T-helper 2 cell treated with Interferon-gamma antibody and Interleukin-4, amounts not matched to agents 5 μg/mL and 100 μg/mL, for 36 hours (primary cell): ENCODE data around the gene SOS2.
"Not testable (repeated sequence)": the region's sequence is repeated elsewhere in the genome, so short reads cannot be mapped to it uniquely, and the experiment has no call there.

Experiments
- DNase-seq: peaks from one replicate; pipeline ENCODE4 v3.0.0; 2021; ENCODE audit warnings: low spot score
- H3K27ac Mint-ChIP-seq: one replicate; pipeline ENCODE4 v1.8.0; 2021; ENCODE audit warnings: mild to moderate bottlenecking, mixed read lengths
- H3K27me3 Mint-ChIP-seq: one replicate; pipeline ENCODE4 v1.8.0; 2021; ENCODE audit warnings: low read depth, mixed read lengths
- H3K36me3 Mint-ChIP-seq: one replicate; pipeline ENCODE4 v1.8.0; 2021; ENCODE audit warnings: low read depth, mixed read lengths
- H3K4me1 Mint-ChIP-seq: one replicate; pipeline ENCODE4 v1.8.0; 2021; ENCODE audit warnings: low read depth, mixed read lengths
- H3K4me3 Mint-ChIP-seq: one replicate; pipeline ENCODE4 v1.8.0; 2022; ENCODE audit warnings: mild to moderate bottlenecking, moderate library complexity, mixed read lengths
- H3K9me3 Mint-ChIP-seq: one replicate; pipeline ENCODE4 v1.8.0; 2021; ENCODE audit warnings: mixed read lengths

Gene SOS2

GRCh38 chr14:50212726-50213125 is 18.7 kb downstream of the SOS2 start:
- no peaks in the 10 kb centered on the region for H3K27me3 Mint-ChIP-seq
- no peaks in the 10 kb centered on the region for H3K9me3 Mint-ChIP-seq
- peaks cover 9% of the 10 kb centered on the region for H3K4me1 Mint-ChIP-seq
- H3K36me3 Mint-ChIP-seq = no peaks in the 10 kb centered on the region
- no peak overlapping the region for H3K4me3 Mint-ChIP-seq
- no peak overlapping the region for H3K27ac Mint-ChIP-seq
- no peak for DNase-seq

DNA sequence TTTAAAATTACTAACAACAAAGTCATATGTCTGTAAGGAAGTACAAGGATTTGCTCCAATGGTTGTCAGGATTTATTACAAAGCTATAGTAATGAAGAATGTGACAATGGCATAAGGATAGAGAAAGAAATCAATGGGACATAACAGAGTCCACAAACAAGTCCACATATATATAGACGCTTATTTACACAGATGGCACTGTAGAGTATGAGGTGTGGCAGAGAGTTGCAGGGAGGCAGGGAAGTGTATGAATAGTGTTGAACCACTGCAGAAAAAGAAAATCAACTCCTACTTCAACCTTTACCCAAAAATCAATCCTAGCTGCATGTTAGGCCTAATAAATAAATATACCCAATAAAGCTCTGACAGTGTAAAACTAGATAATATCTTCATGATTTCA is 21.3 kb downstream of the SOS2 start:
- Mint-ChIP-seq H3K36me3 (peaks cover 2% of the 10 kb centered on the region), H3K27ac (no peak overlapping the region), H3K4me1 (peaks cover 12% of the 10 kb centered on the region), H3K4me3 (no peak overlapping the region), H3K27me3 (no peaks in the 10 kb centered on the region), H3K9me3 (no peaks in the 10 kb centered on the region)
- no peak for DNase-seq

DNA sequence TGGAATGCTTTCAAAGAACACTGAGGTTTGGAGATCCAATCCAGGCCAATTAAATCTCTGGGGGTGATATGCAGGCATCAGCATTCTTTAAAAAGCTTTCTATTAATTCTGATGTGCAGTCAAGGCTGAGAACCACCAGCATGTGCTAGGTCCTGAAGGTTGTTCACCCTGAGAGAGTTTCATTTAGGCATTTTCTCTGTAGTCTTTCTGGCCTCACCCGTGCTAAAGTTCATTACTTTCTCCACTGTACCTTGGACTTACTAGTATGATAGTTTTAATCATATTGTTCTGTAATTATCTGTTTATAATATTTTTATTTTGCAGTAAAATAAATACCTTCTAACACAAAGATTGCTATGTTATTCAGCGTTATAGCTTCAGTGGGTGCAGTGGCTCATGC is 32.9 kb downstream of the SOS2 start:
- Mint-ChIP-seq H3K36me3 (peaks cover 9% of the 10 kb centered on the region), H3K4me3 (no peak overlapping the region), H3K9me3 (no peaks in the 10 kb centered on the region), H3K27me3 (no peaks in the 10 kb centered on the region), H3K4me1 (no peaks in the 10 kb centered on the region), H3K27ac (no peak overlapping the region)
- no peak for DNase-seq

- no peak overlapping the region for H3K4me3 Mint-ChIP-seq
- no peak overlapping the region for H3K27ac Mint-ChIP-seq
- H3K4me1 Mint-ChIP-seq = peaks cover 5% of the 10 kb centered on the region
- H3K9me3 Mint-ChIP-seq = no peaks in the 10 kb centered on the region
- H3K36me3 Mint-ChIP-seq = peaks cover 6% of the 10 kb centered on the region
- DNase-seq = no peak
- H3K27me3 Mint-ChIP-seq = no peaks in the 10 kb centered on the region
Measured at GRCh38 chr14:50191499-50191898, 39.9 kb downstream of the SOS2 start.

DNA sequence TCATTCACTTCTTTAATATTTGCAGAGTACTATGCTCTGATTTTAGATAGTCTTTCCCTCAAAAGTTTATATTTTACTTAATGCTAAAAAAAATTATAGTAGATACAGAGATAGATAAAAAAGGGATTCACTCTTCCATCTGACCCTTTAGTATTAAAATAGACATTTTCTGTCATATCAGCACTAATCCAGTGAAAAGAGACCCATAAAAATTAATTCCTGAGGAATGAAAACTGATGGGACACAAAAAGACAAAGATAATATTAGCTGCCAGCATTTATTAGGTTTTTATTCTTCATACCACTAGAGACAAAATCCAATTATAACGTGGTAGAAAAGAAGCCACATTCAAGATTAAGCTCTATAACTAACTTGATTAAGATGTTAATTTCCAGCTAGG is 45.3 kb downstream of the SOS2 start:
- H3K36me3 Mint-ChIP-seq = peaks cover 13% of the 10 kb centered on the region
- H3K27me3 Mint-ChIP-seq = no peaks in the 10 kb centered on the region
- no peak for DNase-seq
- H3K4me3 Mint-ChIP-seq = no peak overlapping the region
- H3K9me3 Mint-ChIP-seq = no peaks in the 10 kb centered on the region
- H3K27ac Mint-ChIP-seq = no peak overlapping the region
- peaks cover 5% of the 10 kb centered on the region for H3K4me1 Mint-ChIP-seq

DNA sequence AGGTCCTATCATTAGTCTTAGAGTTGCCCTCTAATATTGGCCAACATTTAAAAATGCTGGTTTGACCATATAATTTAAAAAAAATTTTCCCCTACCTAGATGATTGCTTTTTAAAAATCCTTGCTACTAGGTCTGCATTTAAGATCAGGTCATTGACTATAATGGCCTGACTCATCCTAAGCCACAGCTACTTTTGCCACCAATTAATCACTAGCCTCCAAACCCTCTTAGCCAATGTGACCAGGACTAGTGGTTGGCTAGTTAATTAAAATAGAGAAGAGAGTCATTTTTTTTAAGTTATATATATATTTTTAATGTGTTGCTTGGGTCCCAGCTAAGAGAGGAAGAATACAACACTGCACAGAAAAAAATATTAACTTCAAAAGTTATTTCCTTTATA is 57.5 kb downstream of the SOS2 start:
- Mint-ChIP-seq H3K9me3 (no peaks in the 10 kb centered on the region), H3K27ac (no peak overlapping the region), H3K4me3 (no peak overlapping the region), H3K36me3 (peaks cover 14% of the 10 kb centered on the region), H3K27me3 (no peaks in the 10 kb centered on the region), H3K4me1 (peaks cover 2% of the 10 kb centered on the region)
- DNase-seq = no peak

DNA sequence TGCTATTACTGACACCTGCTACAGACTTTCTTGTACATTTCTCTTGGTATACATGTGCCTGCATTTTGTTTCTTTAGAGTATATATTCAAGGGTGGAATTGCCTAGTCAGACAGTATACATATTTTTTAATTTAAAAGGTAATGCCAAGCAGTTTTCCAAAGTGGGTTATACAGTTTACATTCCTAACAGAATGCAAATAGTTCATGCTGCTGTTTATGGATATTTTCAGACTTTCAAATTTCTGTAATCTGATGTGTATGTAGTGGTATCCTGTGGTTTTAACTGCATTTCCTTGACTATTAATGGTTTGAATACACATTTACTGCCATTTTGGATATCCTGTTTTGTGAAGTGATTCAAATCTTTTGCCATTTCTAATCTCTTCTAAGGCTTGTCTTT is 59.5 kb downstream of the SOS2 start:
- H3K27ac Mint-ChIP-seq = no peak overlapping the region
- H3K9me3 Mint-ChIP-seq = no peaks in the 10 kb centered on the region
- H3K4me1 Mint-ChIP-seq = peaks cover 2% of the 10 kb centered on the region
- no peak overlapping the region for H3K4me3 Mint-ChIP-seq
- no peaks in the 10 kb centered on the region for H3K27me3 Mint-ChIP-seq
- H3K36me3 Mint-ChIP-seq = peaks cover 4% of the 10 kb centered on the region
- no peak for DNase-seq

DNA sequence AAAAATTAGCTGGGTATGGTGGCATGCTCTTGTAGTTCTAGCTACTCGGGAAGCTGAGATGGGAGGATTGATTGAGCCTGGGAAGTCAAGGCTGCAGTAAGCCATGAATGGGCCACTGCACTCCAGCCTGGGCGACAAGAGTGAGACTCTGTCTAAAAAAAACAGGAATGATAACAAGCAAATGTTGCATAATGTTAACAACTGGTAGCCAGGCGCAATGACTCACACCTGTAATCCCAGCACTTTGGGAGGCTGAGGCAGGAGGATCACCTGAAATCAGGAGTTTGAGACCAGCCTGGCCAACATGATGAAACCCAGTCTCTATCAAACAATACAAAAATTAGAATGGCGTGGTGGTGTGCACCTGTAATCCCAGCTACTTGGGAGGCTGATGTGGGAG is 64.0 kb downstream of the SOS2 start:
- H3K36me3 Mint-ChIP-seq, H3K27me3 Mint-ChIP-seq, H3K4me3 Mint-ChIP-seq, H3K27ac Mint-ChIP-seq, H3K9me3 Mint-ChIP-seq, DNase-seq, H3K4me1 Mint-ChIP-seq: not testable (repeated sequence)

DNA sequence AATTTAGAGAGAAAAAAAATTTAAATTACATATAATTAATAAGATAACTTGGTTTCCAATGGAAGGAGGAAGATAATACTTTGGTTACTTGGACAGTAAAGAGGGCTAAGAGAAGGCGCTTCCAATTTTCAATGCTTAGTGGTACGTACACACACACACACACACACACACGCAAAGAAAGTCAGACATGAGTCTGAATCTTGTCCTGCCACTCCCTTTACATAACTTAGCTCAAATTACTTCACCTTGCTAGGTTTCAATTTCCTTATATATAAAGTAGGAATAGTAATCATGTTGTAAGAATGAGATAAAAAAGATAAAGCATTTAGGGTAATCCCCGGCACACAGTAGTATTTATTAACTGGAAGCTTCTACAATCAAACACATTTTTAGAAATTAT is 75.3 kb downstream of the SOS2 start:
- no peak overlapping the region for H3K4me3 Mint-ChIP-seq

DNA sequence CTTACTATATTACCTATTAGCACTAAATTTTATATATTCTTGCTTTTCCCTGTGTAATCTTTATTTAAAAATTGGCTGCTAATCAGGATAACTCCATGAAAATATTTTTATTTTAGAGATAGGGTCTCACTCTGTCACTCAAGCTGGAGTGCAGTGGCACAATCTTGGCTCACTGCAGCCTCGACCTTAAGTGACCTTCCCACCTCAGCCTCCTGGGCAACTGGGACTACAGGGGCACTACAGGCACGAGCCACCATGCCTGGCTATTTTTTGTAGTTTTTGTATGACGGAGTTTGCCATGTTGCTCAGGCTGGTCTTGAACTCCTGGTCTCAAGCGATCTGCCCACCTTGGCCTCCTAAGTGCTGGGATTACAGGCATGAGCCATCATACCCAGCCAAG is 82.6 kb downstream of the SOS2 start:
- Mint-ChIP-seq H3K27ac (no peak overlapping the region), H3K36me3 (peaks cover 31% of the 10 kb centered on the region), H3K27me3 (no peaks in the 10 kb centered on the region), H3K4me1 (no peaks in the 10 kb centered on the region), H3K4me3 (no peak overlapping the region), H3K9me3 (no peaks in the 10 kb centered on the region)
- DNase-seq = no peak

More for the DNA sequence above, 75.3 kb downstream of the SOS2 start:
- Mint-ChIP-seq H3K9me3 (no peaks in the 10 kb centered on the region), H3K27me3 (no peaks in the 10 kb centered on the region), H3K36me3 (peaks cover 5% of the 10 kb centered on the region), H3K4me1 (no peaks in the 10 kb centered on the region), H3K27ac (no peak overlapping the region)
- no peak for DNase-seq

DNA sequence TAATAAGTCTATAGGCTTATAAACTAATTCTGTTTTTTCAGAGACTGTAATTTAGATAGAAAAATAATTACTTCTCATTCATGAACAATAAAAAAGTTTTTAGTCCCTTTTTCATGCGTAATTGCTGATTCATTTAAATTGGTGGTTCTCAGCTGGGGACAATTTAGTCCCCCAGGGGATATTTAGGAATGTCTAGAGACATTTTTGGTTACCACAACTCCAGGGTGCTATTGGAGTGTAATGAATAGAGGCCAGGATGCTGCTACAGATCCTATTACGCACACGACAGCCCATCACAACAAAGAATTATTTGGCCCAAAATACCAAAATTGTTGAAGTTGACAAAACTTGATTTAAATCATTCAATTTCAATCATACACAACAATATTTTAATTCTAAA is 92.2 kb downstream of the SOS2 start:
- H3K4me3 Mint-ChIP-seq = no peak overlapping the region
- H3K27ac Mint-ChIP-seq = no peak overlapping the region
- DNase-seq = no peak
- H3K36me3 Mint-ChIP-seq = no peaks in the 10 kb centered on the region
- H3K27me3 Mint-ChIP-seq = no peaks in the 10 kb centered on the region
- no peaks in the 10 kb centered on the region for H3K4me1 Mint-ChIP-seq
- no peaks in the 10 kb centered on the region for H3K9me3 Mint-ChIP-seq

GRCh38 chr14:50127802-50128201 is 103.6 kb downstream of the SOS2 start:
- H3K36me3 Mint-ChIP-seq = peaks cover 26% of the 10 kb centered on the region
- no peak for DNase-seq
- H3K9me3 Mint-ChIP-seq = no peaks in the 10 kb centered on the region
- no peak overlapping the region for H3K4me3 Mint-ChIP-seq
- no peak overlapping the region for H3K27ac Mint-ChIP-seq
- no peaks in the 10 kb centered on the region for H3K27me3 Mint-ChIP-seq
- peaks cover 4% of the 10 kb centered on the region for H3K4me1 Mint-ChIP-seq

DNA sequence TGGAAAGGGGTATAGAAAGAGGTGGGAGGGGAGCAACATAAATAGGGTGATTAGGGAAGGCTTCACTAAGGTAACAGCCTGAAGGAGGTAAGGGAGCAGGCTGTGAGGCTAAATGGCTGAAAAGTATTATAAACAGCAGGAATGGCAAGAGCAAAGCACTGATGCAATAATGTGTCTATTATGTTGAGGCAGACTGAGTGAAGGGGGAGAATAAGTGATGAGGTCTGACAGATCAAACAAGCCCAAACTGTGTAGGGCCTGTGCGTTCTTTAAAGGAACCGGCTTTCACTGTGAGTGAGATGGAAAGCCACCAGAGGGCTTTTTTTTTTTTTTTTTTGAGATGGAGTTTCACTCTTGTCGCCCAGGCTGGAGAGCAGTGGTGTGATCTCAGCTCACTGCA is 108.3 kb downstream of the SOS2 start:
- Mint-ChIP-seq H3K27me3 (no peaks in the 10 kb centered on the region), H3K27ac (no peak overlapping the region), H3K4me1 (peaks cover 2% of the 10 kb centered on the region), H3K4me3 (no peak overlapping the region), H3K9me3 (no peaks in the 10 kb centered on the region), H3K36me3 (peaks cover 11% of the 10 kb centered on the region)
- DNase-seq = no peak

GRCh38 chr14:50122291-50122690 is 109.1 kb downstream of the SOS2 start:
- Mint-ChIP-seq H3K27me3 (no peaks in the 10 kb centered on the region), H3K4me1 (peaks cover 2% of the 10 kb centered on the region), H3K9me3 (no peaks in the 10 kb centered on the region), H3K4me3 (no peak overlapping the region), H3K36me3 (peaks cover 14% of the 10 kb centered on the region), H3K27ac (no peak overlapping the region)
- no peak for DNase-seq

- DNase-seq = no peak
- H3K27me3 Mint-ChIP-seq = no peaks in the 10 kb centered on the region
- H3K9me3 Mint-ChIP-seq = no peaks in the 10 kb centered on the region
- H3K27ac Mint-ChIP-seq = no peak overlapping the region
- H3K4me3 Mint-ChIP-seq = no peak overlapping the region
- peaks cover 6% of the 10 kb centered on the region for H3K4me1 Mint-ChIP-seq
- H3K36me3 Mint-ChIP-seq = peaks cover 16% of the 10 kb centered on the region
Measured at GRCh38 chr14:50121486-50121885, 109.9 kb downstream of the SOS2 start.
